Measurements from ENCODE around the gene FRMPD4.

GRCh38 chrX:12149670-12150407, 11.6 kb downstream of the FRMPD4 start:
- no peak for TF ChIP-seq CTCF (IDR thresholded peaks at IDR 0.05)
- no peak for TF ChIP-seq EP300 (IDR thresholded peaks at IDR 0.05)
- no peak for TF ChIP-seq POLR2AphosphoS5 (IDR thresholded peaks at IDR 0.05)
